ENCODE measurements around the gene LLPH. TPM values are rescaled to one million over a fixed set of nuclear protein-coding genes. Genes with fewer than 3 reads are reported as not detected.

LLPH gene
- total RNA-seq, 2 experiments from 2014 or later: 33.6 to 34.1 TPM

DNA sequence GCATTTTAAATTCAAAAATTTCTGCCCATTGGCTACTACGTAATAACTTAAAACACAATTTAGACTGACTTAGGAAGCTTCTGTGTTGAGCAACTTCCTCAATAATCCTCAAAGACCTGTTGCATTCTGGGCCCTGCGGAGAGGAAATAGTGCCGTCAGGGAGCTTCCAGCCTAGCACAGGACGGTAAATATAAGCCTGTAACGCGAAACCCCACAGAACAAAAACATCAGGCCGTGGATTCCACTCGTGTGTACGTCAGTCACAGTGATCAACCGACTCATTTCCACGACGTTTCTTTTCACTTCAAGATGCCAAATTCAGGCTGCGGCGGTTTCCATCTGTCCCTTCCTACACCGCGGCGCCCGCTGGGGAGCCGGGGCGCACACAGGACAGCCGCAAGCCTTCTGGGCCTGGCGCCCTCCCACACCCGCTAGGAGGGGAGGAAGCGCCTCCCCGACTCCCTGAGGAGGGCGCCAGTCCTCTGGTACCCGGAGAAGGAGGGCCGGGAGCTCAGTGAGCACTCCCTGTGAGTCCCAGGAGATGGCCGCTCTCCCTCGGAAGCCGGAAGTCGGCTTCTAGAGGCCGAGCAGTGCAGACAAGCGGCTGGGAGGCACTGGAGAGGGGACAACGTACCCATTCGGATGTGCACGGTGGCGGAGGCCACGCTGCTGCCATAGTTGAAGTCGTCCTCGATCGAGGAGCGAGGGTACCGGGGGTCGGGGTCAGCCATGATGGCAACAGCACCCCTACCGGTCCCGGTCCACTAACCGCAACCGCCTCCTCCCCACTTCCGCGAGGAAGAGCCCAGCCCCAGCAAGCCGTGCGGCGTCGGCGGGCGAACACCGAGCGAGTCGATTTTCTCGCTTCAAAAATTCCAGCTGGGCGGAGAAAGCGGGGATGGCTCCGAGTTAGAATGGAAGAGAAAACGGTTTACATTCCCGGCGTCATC, 38.9 kb upstream of the LLPH start, which contains the start of gene TMBIM4:
TSS of gene TMBIM4 (minus strand) at position 776 of the 950 bp plus-strand sequence. CDS start at position 731, 45 bp downstream.
- H3K9me3 Mint-ChIP-seq: peaks cover 13% of the 10 kb centered on the region
- H3K4me3 Mint-ChIP-seq: peak within 1 kb of the TSS; percentile 85
- TF ChIP-seq, protein P1, sequence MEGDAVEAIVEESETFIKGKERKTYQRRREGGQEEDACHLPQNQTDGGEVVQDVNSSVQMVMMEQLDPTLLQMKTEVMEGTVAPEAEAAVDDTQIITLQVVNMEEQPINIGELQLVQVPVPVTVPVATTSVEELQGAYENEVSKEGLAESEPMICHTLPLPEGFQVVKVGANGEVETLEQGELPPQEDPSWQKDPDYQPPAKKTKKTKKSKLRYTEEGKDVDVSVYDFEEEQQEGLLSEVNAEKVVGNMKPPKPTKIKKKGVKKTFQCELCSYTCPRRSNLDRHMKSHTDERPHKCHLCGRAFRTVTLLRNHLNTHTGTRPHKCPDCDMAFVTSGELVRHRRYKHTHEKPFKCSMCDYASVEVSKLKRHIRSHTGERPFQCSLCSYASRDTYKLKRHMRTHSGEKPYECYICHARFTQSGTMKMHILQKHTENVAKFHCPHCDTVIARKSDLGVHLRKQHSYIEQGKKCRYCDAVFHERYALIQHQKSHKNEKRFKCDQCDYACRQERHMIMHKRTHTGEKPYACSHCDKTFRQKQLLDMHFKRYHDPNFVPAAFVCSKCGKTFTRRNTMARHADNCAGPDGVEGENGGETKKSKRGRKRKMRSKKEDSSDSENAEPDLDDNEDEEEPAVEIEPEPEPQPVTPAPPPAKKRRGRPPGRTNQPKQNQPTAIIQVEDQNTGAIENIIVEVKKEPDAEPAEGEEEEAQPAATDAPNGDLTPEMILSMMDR (IDR thresholded peaks at IDR 0.05): peak; percentile 18
- ChIA-PET CTCF (interaction anchor here (0.9 to 2.5 kb wide), 8 partner anchors 9 to 134 kb away, joined by 3 to 17 read pairs (median 5); partner anchors contain the start of gene LLPH), POLR2A (interaction anchor here (0.6 to 2.9 kb wide), 17 partner anchors 9 to 974 kb away, joined by 3 to 24 read pairs (median 4); partner anchors contain the start of genes HELB and LLPH)
- DNase-seq (peak; percentile 89), ATAC-seq (peak; percentile 83)
- H3K27me3 Mint-ChIP-seq: no peaks in the 10 kb centered on the region
- peak within 1 kb of the TSS; percentile 100 for H3K27ac Mint-ChIP-seq
- peaks cover 39% of the 10 kb centered on the region for H3K4me1 Mint-ChIP-seq (ENCODE audit: low read depth)
- intact Hi-C loops (cut with micrococcal nuclease): loop anchor here (2.0 to 10.0 kb wide), 2 partner anchors 39 to 135 kb away; partner anchors contain the start of genes HELB and LLPH
- peaks cover 39% of the 10 kb centered on the region for H3K36me3 Mint-ChIP-seq (ENCODE audit: low read depth)

DNA sequence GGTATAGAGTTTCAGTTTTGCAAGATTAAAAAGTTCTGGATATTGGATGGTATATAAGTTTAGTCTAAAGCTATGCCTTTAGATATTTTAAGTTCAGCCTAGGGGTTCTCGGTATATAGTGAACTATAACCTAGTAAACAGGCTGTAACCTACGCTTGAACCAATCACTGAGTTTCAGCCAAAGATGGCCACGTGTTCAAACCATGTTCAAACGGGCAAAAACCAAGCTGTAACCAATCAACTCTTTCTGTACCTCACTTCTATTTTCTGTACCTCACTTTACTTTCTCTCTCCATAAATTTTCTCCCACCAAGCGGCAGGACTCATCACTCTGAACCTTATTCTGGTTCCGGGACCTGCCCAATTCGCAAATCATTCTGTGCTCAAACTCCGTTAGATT, 37.9 kb upstream of the LLPH start:
- ATAC-seq (no peak), DNase-seq (no peak)
- Mint-ChIP-seq H3K36me3 (ENCODE audit: low read depth) (peaks cover 49% of the 10 kb centered on the region), H3K4me1 (ENCODE audit: low read depth) (peaks cover 50% of the 10 kb centered on the region), H3K27ac (peak overlapping the region; percentile 100), H3K27me3 (no peaks in the 10 kb centered on the region), H3K9me3 (peaks cover 17% of the 10 kb centered on the region), H3K4me3 (peak overlapping the region; percentile 85)
- POLR2A ChIA-PET: interaction anchor here (1.0 to 2.9 kb wide), 9 partner anchors 8 to 134 kb away, joined by 3 to 24 read pairs (median 4); partner anchors contain the start of genes HELB and LLPH
- intact Hi-C loops (cut with micrococcal nuclease): loop anchor here (2.0 to 10.0 kb wide), 2 partner anchors 38 to 136 kb away; partner anchors contain the start of genes HELB and LLPH
- CTCF ChIA-PET: interaction anchor here (1.1 to 2.5 kb wide), 4 partner anchors 9 to 111 kb away, joined by 3 to 17 read pairs (median 10); partner anchors contain the start of gene LLPH
- TF ChIP-seq, protein P1 (IDR thresholded peaks at IDR 0.05): no peak

DNA sequence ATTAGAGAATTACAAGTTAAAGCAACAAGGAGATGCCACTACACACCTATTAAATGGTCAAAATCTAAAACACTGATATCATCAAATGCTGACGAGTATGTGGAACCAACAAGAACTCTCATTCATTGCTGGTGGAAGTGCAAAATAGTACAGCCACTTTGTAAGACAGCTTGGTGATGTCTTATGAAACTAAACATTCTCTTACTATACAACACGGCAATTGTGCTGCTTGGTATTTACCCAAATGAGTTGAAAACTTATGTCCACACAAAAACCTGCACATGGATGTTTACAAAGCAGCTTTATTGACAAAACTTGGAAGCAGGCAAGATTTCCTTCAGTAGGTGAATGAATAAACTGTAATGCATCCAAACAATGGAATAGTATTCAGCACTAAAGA, 36.0 kb upstream of the LLPH start:
- Mint-ChIP-seq H3K27me3 (no peaks in the 10 kb centered on the region), H3K27ac (no peak overlapping the region), H3K4me1 (ENCODE audit: low read depth) (peaks cover 62% of the 10 kb centered on the region), H3K36me3 (ENCODE audit: low read depth) (peaks cover 62% of the 10 kb centered on the region), H3K9me3 (peaks cover 19% of the 10 kb centered on the region), H3K4me3 (no peak overlapping the region)
- CTCF ChIA-PET: no interaction called here
- POLR2A ChIA-PET: interaction anchor here (0.8 kb wide), 1 partner anchor 1494 kb away, joined by 3 read pairs; no protein-coding TSS in a partner anchor
- intact Hi-C loops (cut with micrococcal nuclease): loop anchor here (10.0 kb wide), 1 partner anchor 138 kb away; the partner anchor contains the start of gene HELB
- ATAC-seq (no peak), DNase-seq (no peak)
- TF ChIP-seq, protein P1 (IDR thresholded peaks at IDR 0.05): no peak

DNA sequence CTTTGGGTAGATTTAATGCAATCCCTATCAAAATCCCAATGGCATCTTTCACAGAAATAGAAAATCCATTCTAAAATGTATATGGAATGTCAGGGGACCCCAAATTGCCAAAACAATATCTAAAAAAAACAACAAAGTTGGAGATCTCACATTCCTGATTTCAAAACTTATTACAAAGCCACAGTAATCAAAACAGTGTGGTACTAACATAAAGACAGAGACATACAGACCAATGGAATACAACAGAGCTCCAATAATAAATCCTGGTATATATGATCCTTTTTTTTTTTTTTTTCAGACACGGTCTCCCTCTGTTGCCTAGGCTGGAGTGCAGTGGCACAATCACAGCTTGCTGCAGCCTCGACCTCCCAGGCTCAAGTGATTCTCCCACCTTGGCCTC, 34.6 kb upstream of the LLPH start:
- intact Hi-C loops (cut with micrococcal nuclease): loop anchor here (10.0 kb wide), 1 partner anchor 140 kb away; the partner anchor contains the start of gene HELB
- DNase-seq: no peak
- H3K4me3 Mint-ChIP-seq: no peak overlapping the region
- ChIA-PET CTCF (interaction anchor here (0.6 kb wide), 1 partner anchor 495 kb away, joined by 3 read pairs; no protein-coding TSS in a partner anchor), POLR2A (no interaction called here)
- no peaks in the 10 kb centered on the region for H3K27me3 Mint-ChIP-seq
- TF ChIP-seq, protein P1 (IDR thresholded peaks at IDR 0.05): no peak
- H3K36me3 Mint-ChIP-seq (ENCODE audit: low read depth): peaks cover 65% of the 10 kb centered on the region
- H3K4me1 Mint-ChIP-seq (ENCODE audit: low read depth): peaks cover 54% of the 10 kb centered on the region
- ATAC-seq: no peak
- peaks cover 19% of the 10 kb centered on the region for H3K9me3 Mint-ChIP-seq
- H3K27ac Mint-ChIP-seq: peak overlapping the region; percentile 38
